OCI-LY1 (cell line): ENCODE results near the gene CA9.

Source experiments
- H2AFZ ChIP-seq: fragments of 200-600 bp; sonication (generic), shearing (Covaris generic); 2 replicates; pipeline ENCODE4 v1.6.0; 2014; ENCODE audit warnings: antibody characterized with exemption, mild to moderate bottlenecking, low read length
- H3F3A ChIP-seq: fragments of 200-600 bp; sonication (generic), shearing (Covaris generic); 2 replicates; pipeline ENCODE4 v1.6.0; 2014; ENCODE audit warnings: mild to moderate bottlenecking, antibody characterized with exemption, low read length, moderate library complexity; ENCODE audit not compliant: insufficient read depth
- H3K27ac ChIP-seq: fragments of 200-600 bp; sonication (generic); 2 replicates; pipeline ENCODE4 v1.5.1; 2014; ENCODE audit warnings: low read length, mixed run types, mild to moderate bottlenecking, low read depth; ENCODE audit not compliant: poor library complexity, severe bottlenecking
- H3K27me3 ChIP-seq: fragments of 200-600 bp; sonication (generic); 2 replicates; pipeline ENCODE4 v1.6.0; 2014; ENCODE audit warnings: antibody characterized with exemption, mild to moderate bottlenecking, low read length, moderate library complexity; ENCODE audit not compliant: insufficient read depth
- H3K36me3 ChIP-seq: fragments of 200-600 bp; sonication (generic); 2 replicates; pipeline ENCODE4 v1.6.1; 2014; ENCODE audit warnings: mild to moderate bottlenecking, antibody characterized with exemption, low read length, moderate library complexity, mixed read lengths; ENCODE audit not compliant: insufficient read depth
- H3K4me1 ChIP-seq: fragments of 200-600 bp; sonication (generic); 2 replicates; pipeline ENCODE4 v1.5.1; 2014; ENCODE audit warnings: mild to moderate bottlenecking, low read length, moderate library complexity; ENCODE audit not compliant: insufficient read depth, severe bottlenecking
- H3K4me2 ChIP-seq: fragments of 200-600 bp; sonication (generic), shearing (Covaris generic); 2 replicates; pipeline ENCODE4 v1.6.1; 2014; ENCODE audit warnings: low read length
- H3K4me3 ChIP-seq: fragments of 200-600 bp; sonication (generic); 2 replicates; pipeline ENCODE4 v1.5.1; 2014; ENCODE audit warnings: low read length, low read depth, mild to moderate bottlenecking, mixed read lengths; ENCODE audit not compliant: poor library complexity, severe bottlenecking
- H3K79me2 ChIP-seq: fragments of 200-600 bp; shearing (Covaris generic); 2 replicates; pipeline ENCODE4 v1.6.1; 2016; ENCODE audit warnings: mixed run types, low read length, mixed read lengths; ENCODE audit not compliant: insufficient read depth
- H3K9ac ChIP-seq: fragments of 200-600 bp; sonication (generic), shearing (Covaris generic); 2 replicates; pipeline ENCODE4 v1.6.1; 2014; ENCODE audit warnings: mild to moderate bottlenecking, low read length, mixed read lengths
- H3K9me2 ChIP-seq: fragments of 200-600 bp; sonication (generic), shearing (Covaris generic); 2 replicates; pipeline ENCODE4 v1.6.1; 2014; ENCODE audit warnings: low read depth, mild to moderate bottlenecking, low read length, mixed read lengths
- H3K9me3 ChIP-seq: fragments of 200-600 bp; shearing (Covaris generic); 2 replicates; pipeline ENCODE4 v1.6.1; 2014; ENCODE audit warnings: low read length, mixed read lengths
- H4K20me1 ChIP-seq: fragments of 200-600 bp; sonication (generic), shearing (Covaris generic); 2 replicates; pipeline ENCODE4 v1.6.0; 2016; ENCODE audit warnings: mild to moderate bottlenecking, low read length; ENCODE audit not compliant: insufficient read depth
- EZH2 ChIP-seq: fragments of 200-600 bp; sonication (generic), shearing (Covaris generic); IDR thresholded peaks from 2 replicates; pipeline ENCODE4 v1.8.0; 2017; ENCODE audit warnings: borderline replicate concordance, mixed run types, mild to moderate bottlenecking, antibody characterized with exemption, low read length, moderate library complexity, mixed read lengths
- TF ChIP-seq, protein P1 (sequence below): fragments of 200-600 bp; sonication (generic), shearing (Covaris generic); IDR thresholded peaks from 2 replicates; pipeline ENCODE4 v1.5.1; 2017; ENCODE audit warnings: mild to moderate bottlenecking, antibody characterized with exemption, low read length, moderate library complexity, mixed read lengths

CA9 gene

DNA sequence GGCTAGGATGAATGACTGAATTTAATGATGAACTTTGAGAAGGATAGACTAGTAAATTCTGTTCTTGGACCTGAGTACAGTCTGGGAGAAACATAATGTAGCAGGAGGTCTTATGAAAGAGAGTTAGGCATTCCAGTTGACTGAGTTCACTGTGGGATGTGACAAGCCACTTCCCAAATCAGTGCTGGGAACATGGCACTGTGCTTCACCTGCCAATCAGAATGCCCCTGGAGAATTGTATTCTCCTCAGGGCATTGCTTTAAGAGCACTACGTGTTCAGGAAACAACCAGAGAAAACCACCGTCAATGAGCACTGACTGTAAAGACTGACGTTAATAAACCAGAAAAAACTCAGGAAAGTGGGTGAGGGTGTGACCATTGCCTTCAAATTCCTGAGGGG is 14.4 kb upstream of the CA9 start:
- Histone ChIP-seq H3K9me2 (no peaks in the 10 kb centered on the region), H3K4me1 (peaks cover 67% of the 10 kb centered on the region), H3K79me2 (no peaks in the 10 kb centered on the region), H4K20me1 (no peaks in the 10 kb centered on the region), H2AFZ (no peak overlapping the region), H3K4me2 (peak overlapping the region; percentile 91), H3K4me3 (peak overlapping the region; percentile 90), H3K9ac (peak overlapping the region; percentile 97), H3K27ac (peak overlapping the region; percentile 76), H3K27me3 (no peaks in the 10 kb centered on the region), H3F3A (no peaks in the 10 kb centered on the region), H3K36me3 (peaks cover 33% of the 10 kb centered on the region; the same call in 1 of the 2 replicates), H3K9me3 (no peaks in the 10 kb centered on the region)
- TF ChIP-seq, protein P1, sequence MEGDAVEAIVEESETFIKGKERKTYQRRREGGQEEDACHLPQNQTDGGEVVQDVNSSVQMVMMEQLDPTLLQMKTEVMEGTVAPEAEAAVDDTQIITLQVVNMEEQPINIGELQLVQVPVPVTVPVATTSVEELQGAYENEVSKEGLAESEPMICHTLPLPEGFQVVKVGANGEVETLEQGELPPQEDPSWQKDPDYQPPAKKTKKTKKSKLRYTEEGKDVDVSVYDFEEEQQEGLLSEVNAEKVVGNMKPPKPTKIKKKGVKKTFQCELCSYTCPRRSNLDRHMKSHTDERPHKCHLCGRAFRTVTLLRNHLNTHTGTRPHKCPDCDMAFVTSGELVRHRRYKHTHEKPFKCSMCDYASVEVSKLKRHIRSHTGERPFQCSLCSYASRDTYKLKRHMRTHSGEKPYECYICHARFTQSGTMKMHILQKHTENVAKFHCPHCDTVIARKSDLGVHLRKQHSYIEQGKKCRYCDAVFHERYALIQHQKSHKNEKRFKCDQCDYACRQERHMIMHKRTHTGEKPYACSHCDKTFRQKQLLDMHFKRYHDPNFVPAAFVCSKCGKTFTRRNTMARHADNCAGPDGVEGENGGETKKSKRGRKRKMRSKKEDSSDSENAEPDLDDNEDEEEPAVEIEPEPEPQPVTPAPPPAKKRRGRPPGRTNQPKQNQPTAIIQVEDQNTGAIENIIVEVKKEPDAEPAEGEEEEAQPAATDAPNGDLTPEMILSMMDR, result no peak
- TF ChIP-seq EZH2, result no peak

DNA sequence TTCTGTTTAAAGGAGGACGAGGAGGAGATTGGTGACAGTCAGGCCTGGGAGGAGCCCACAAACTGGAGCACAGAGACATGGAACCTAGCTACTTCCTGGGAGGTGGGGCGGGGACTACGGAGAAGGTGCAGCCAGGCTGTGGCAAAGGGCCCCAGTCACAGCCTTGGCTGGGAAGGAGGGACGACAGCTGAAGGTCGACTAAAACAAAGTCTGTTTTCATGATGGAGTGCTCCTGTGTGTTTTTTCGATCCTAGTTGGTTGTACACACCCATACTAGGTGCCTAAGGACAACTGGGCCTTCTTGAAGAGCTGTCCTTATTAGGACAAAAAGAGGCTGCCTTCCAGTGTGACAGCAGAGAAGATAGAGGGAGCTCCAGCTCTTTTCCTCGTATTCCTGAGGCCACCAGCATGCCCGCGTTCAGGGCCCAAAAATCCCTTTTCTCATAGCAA is 12.7 kb upstream of the CA9 start:
- Histone ChIP-seq H3K9me3 (no peaks in the 10 kb centered on the region), H3F3A (no peaks in the 10 kb centered on the region), H3K79me2 (no peaks in the 10 kb centered on the region), H3K27me3 (no peaks in the 10 kb centered on the region), H3K4me1 (peaks cover 76% of the 10 kb centered on the region), H2AFZ (no peak overlapping the region), H4K20me1 (no peaks in the 10 kb centered on the region), H3K4me3 (no peak overlapping the region), H3K4me2 (no peak overlapping the region), H3K27ac (peak overlapping the region; percentile 6), H3K9me2 (no peaks in the 10 kb centered on the region), H3K36me3 (peaks cover 33% of the 10 kb centered on the region; the same call in 1 of the 2 replicates), H3K9ac (no peak overlapping the region)
- TF ChIP-seq, protein P1, result no peak; the same call in 1 of the 2 replicates

DNA sequence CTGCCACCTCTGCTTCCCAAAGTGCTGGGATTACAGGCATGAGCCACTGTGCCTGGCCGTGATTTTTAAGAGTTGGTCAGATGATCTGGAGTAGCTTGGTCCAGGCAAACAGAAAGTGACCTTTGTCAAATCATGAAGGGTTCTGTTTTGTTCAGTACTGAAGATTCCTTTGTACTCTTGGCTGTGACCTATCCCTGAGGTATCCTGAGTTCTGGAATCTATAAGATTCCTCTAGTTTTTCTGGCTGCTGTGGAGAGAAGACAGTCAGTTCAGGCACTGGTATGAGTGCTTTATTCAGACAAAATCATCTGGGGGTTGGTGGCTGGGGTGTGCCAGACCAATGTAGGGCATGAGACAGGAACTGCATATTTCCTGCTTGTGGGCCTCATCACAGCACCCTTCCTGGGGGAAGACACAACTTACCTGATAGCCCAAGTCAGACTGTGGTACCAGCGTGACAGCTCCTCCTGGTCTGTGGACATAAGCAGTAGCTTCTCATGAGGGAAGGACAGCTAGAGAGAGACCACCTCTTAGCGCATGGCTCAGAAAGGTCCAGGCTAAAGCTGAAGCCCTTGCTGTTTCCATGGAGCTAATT is 11.9 kb upstream of the CA9 start:
- H3K4me1 ChIP-seq, result peaks cover 76% of the 10 kb centered on the region
- H3K9ac ChIP-seq, result no peak overlapping the region
- TF ChIP-seq, protein P1, result no peak
- TF ChIP-seq EZH2, result no peak
- no peaks in the 10 kb centered on the region for H3K79me2 ChIP-seq
- H2AFZ ChIP-seq, result no peak overlapping the region
- H3F3A ChIP-seq, result no peaks in the 10 kb centered on the region
- H3K27ac ChIP-seq, result peak overlapping the region; percentile 30
- no peak overlapping the region for H3K4me3 ChIP-seq
- H3K27me3 ChIP-seq, result no peaks in the 10 kb centered on the region
- H4K20me1 ChIP-seq, result no peaks in the 10 kb centered on the region
- H3K9me3 ChIP-seq, result no peaks in the 10 kb centered on the region
- peaks cover 33% of the 10 kb centered on the region; the same call in 1 of the 2 replicates for H3K36me3 ChIP-seq
- H3K9me2 ChIP-seq, result no peaks in the 10 kb centered on the region
- peak overlapping the region; percentile 71; the same call in 1 of the 2 replicates for H3K4me2 ChIP-seq
